Hepatocyte (in vitro differentiated cells): Measurements from ENCODE around the gene LSAMP. TPM values are rescaled to one million over a fixed set of nuclear protein-coding genes. Genes with fewer than 3 reads are reported as not detected.
A peak's percentile ranks its signal among the peaks of the same experiment; 100 is the strongest.

Source experiments
- DNase-seq: peaks from one replicate; pipeline ENCODE4 v3.0.0-alpha.2; 2016; ENCODE audit warnings: low spot score
- H2AFZ ChIP-seq: fragments of 200-600 bp; sonication (generic); 2 replicates; pipeline ENCODE4 v1.6.0; 2016; ENCODE audit warnings: antibody characterized with exemption, mild to moderate bottlenecking
- H3K27ac ChIP-seq: fragments of 200-600 bp; sonication (generic); 2 replicates; pipeline ENCODE4 v1.5.1; 2016; ENCODE audit warnings: mild to moderate bottlenecking
- H3K27me3 ChIP-seq: fragments of 200-600 bp; sonication (generic); 2 replicates; pipeline ENCODE4 v1.6.1; 2016
- H3K36me3 ChIP-seq: fragments of 200-600 bp; sonication (generic); replicated peaks from 2 replicates; pipeline ENCODE4 v1.5.1; 2016; ENCODE audit warnings: low read depth; ENCODE audit not compliant: insufficient read depth
- H3K4me1 ChIP-seq: fragments of 200-600 bp; sonication (generic); 2 replicates; pipeline ENCODE4 v1.5.1; 2016; ENCODE audit warnings: mild to moderate bottlenecking, moderate library complexity; ENCODE audit not compliant: insufficient read depth
- H3K4me2 ChIP-seq: fragments of 200-600 bp; sonication (generic); 2 replicates; pipeline ENCODE4 v1.6.0; 2016
- H3K4me3 ChIP-seq: fragments of 200-600 bp; sonication (generic); 2 replicates; pipeline ENCODE4 v1.5.1; 2016; ENCODE audit warnings: mild to moderate bottlenecking
- H3K79me2 ChIP-seq: fragments of 200-600 bp; sonication (generic); 2 replicates; pipeline ENCODE4 v1.6.0; 2017; ENCODE audit warnings: mild to moderate bottlenecking
- H3K9me2 ChIP-seq: fragments of 200-600 bp; sonication (generic); replicated peaks from 2 replicates; pipeline ENCODE4 v1.6.0; 2017; ENCODE audit warnings: mild to moderate bottlenecking; ENCODE audit not compliant: insufficient read depth
- H3K9me3 ChIP-seq: fragments of 200-600 bp; sonication (generic); 2 replicates; pipeline ENCODE4 v1.5.1; 2016; ENCODE audit warnings: low read depth, mild to moderate bottlenecking
- H4K20me1 ChIP-seq: fragments of 200-600 bp; sonication (generic); 2 replicates; pipeline ENCODE4 v1.6.0; 2016; ENCODE audit warnings: mild to moderate bottlenecking; ENCODE audit not compliant: insufficient read depth, poor library complexity, severe bottlenecking
- EZH2 ChIP-seq: fragments of 200-600 bp; sonication (generic); IDR thresholded peaks from 2 replicates; pipeline ENCODE4 v1.6.1; 2016; ENCODE audit warnings: antibody characterized with exemption, mild to moderate bottlenecking, borderline replicate concordance
- EZH2phosphoT487 ChIP-seq: fragments of 200-600 bp; sonication (generic); IDR thresholded peaks from one replicate; pipeline ENCODE4 v1.6.1; 2018; ENCODE audit warnings: antibody characterized with exemption, mild to moderate bottlenecking, low read depth, moderate library complexity; ENCODE audit not compliant: unreplicated experiment, severe bottlenecking
- WGBS: methylation state at CpG from one replicate; pipeline ENCODE4 v1.1.6; 2016; ENCODE audit warnings: low lambda C conversion rate; ENCODE audit errors: missing lambda C conversion rate; 5-methylcytosine and 5-hydroxymethylcytosine counted together
- polyA plus RNA-seq: library from polyadenylated mRNA; unstranded; fragments of >200 nt; fragmentation: Nextera tagmentation; extraction: Ambion mirVana; gene quantifications from 2 replicates; pipeline ENCODE4 v1.2.1, GENCODE V29; 2016
- total RNA-seq: library from RNA; depleted of rRNA; stranded (reverse); fragments of >200 nt; gene quantifications from 2 replicates; pipeline ENCODE4 v1.2.3, GENCODE V29; 2014
- TF ChIP-seq, protein P1 (sequence below): fragments of 200-600 bp; sonication (generic); IDR thresholded peaks from 2 replicates; pipeline ENCODE4 v1.5.1; 2016; ENCODE audit warnings: antibody characterized with exemption, mild to moderate bottlenecking; ENCODE audit not compliant: poor library complexity

Gene LSAMP
- total and polyA plus RNA-seq, 2 experiments from 2014 or later: 15.1 to 22.3 TPM

DNA sequence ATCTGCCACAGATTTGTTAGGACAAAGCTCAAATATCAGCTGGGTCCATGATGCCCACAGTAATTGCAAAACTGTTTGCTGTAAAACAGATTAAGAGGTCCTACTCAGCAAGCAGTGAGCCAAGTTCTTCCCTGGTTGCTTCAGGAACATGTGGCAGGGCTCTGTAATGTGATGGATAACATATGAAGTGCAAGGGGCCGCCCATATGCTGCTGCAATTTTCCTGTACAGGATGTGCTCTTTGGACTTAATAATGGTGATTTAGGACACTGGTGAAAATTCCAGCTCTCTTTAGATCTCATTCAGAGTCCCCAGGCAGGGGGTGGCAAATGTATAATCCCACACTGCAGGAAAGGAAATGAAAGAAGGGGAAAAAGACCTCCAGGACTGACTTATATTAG, 289.4 kb downstream of the LSAMP start:
- Histone ChIP-seq H3K4me2 (peak overlapping the region; percentile 30), H3K9me2 (no peaks in the 10 kb centered on the region), H3K4me3 (no peak overlapping the region), H2AFZ (no peak overlapping the region), H4K20me1 (no peaks in the 10 kb centered on the region), H3K36me3 (no peaks in the 10 kb centered on the region), H3K27ac (peak overlapping the region; percentile 15), H3K27me3 (no peaks in the 10 kb centered on the region), H3K9me3 (no peaks in the 10 kb centered on the region), H3K4me1 (peaks cover 5% of the 10 kb centered on the region), H3K79me2 (no peaks in the 10 kb centered on the region)
- TF ChIP-seq EZH2: no peak
- TF ChIP-seq, protein P1, sequence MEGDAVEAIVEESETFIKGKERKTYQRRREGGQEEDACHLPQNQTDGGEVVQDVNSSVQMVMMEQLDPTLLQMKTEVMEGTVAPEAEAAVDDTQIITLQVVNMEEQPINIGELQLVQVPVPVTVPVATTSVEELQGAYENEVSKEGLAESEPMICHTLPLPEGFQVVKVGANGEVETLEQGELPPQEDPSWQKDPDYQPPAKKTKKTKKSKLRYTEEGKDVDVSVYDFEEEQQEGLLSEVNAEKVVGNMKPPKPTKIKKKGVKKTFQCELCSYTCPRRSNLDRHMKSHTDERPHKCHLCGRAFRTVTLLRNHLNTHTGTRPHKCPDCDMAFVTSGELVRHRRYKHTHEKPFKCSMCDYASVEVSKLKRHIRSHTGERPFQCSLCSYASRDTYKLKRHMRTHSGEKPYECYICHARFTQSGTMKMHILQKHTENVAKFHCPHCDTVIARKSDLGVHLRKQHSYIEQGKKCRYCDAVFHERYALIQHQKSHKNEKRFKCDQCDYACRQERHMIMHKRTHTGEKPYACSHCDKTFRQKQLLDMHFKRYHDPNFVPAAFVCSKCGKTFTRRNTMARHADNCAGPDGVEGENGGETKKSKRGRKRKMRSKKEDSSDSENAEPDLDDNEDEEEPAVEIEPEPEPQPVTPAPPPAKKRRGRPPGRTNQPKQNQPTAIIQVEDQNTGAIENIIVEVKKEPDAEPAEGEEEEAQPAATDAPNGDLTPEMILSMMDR: no peak
- no peak for TF ChIP-seq EZH2phosphoT487
- 32% methylated on average over 1 of the region's 1 CpG for WGBS
- DNase-seq: peak; percentile 69

DNA sequence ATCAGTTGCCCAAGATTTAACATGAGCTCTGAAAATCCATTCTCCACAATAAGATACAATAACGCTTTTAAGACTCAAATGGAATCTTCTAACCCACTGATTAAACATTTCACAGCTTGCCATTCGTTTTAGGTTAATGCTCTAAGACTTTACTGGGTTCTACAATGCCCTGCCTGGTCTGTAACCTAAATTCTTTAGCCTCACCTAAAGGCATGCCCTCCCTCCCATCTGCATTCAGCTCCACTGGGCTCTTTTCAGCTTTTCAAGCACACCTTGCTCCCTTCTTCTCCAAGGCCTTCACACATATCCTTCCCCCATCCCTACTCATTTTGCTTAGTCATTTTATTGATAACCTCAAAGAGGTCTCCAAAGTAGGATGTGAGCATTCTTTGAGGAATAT, 290.9 kb downstream of the LSAMP start:
- Histone ChIP-seq H3K9me3 (no peaks in the 10 kb centered on the region), H3K4me1 (peaks cover 5% of the 10 kb centered on the region), H3K9me2 (no peaks in the 10 kb centered on the region), H3K27ac (no peak overlapping the region), H3K36me3 (no peaks in the 10 kb centered on the region), H3K4me2 (no peak overlapping the region), H3K27me3 (no peaks in the 10 kb centered on the region), H2AFZ (no peak overlapping the region), H4K20me1 (no peaks in the 10 kb centered on the region), H3K4me3 (no peak overlapping the region), H3K79me2 (no peaks in the 10 kb centered on the region)
- no peak for TF ChIP-seq EZH2
- TF ChIP-seq EZH2phosphoT487: no peak
- TF ChIP-seq, protein P1: no peak
- 81% methylated on average over 2 of the region's 2 CpGs for WGBS
- no peak for DNase-seq

DNA sequence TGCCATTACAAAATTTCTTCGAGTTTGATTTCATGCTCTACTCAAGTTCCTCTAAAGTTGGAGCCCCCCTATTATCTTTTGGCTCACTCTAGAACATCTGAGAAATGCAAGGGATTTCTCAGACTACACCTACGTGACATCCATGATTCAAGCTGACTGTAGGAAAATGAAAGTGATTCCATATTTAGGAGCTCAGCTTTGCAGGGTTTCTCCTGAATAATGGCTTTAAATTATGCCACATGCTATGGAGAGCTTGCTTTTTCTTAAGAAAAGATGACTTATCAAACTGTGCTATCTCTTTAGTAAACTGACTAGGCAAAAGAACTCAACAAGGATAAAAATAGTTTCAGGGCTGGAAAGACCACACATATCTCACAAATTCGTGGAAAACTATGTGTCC, 292.1 kb downstream of the LSAMP start:
- no peak for DNase-seq
- Histone ChIP-seq H3K4me2 (peak overlapping the region; percentile 11), H3K4me3 (no peak overlapping the region), H3K9me3 (no peaks in the 10 kb centered on the region), H3K27ac (no peak overlapping the region), H4K20me1 (no peaks in the 10 kb centered on the region), H2AFZ (no peak overlapping the region), H3K4me1 (peaks cover 5% of the 10 kb centered on the region), H3K27me3 (no peaks in the 10 kb centered on the region), H3K9me2 (no peaks in the 10 kb centered on the region), H3K79me2 (no peaks in the 10 kb centered on the region), H3K36me3 (no peaks in the 10 kb centered on the region)
- TF ChIP-seq EZH2: no peak
- TF ChIP-seq, protein P1: no peak
- no peak for TF ChIP-seq EZH2phosphoT487
- WGBS: 79% methylated on average over 3 of the region's 3 CpGs

DNA sequence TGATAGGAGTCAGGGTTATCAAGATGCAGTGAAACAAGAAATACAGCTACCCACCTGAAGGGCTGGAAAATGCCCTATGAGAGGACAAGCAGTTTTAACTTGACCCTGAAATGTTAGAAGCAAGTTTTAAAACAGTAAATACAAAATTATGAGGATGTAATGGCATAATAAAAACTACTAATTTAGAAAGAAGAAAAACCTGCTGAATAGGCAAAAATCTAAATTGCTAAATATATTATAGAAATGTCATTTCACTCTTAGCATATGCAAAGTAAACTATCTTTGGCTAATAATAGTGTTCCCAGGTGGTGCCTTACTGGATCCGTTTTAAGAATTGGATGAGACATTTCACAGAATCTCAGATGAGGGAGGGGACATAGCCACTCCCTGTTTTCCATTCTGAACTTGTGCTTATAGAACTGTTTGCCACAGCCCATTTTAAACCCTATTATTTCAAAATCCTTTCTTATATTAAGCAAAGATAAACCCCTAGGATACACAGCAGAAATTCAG, 294.6 kb downstream of the LSAMP start:
- Histone ChIP-seq H2AFZ (no peak overlapping the region), H3K36me3 (no peaks in the 10 kb centered on the region), H3K27me3 (no peaks in the 10 kb centered on the region), H3K4me1 (no peaks in the 10 kb centered on the region), H3K27ac (no peak overlapping the region), H3K4me3 (no peak overlapping the region), H4K20me1 (no peaks in the 10 kb centered on the region), H3K4me2 (no peak overlapping the region), H3K9me2 (no peaks in the 10 kb centered on the region), H3K9me3 (no peaks in the 10 kb centered on the region), H3K79me2 (no peaks in the 10 kb centered on the region)
- DNase-seq: no peak
- TF ChIP-seq, protein P1: no peak
- TF ChIP-seq EZH2phosphoT487 (no peak), EZH2 (no peak)
- 66% methylated on average over 1 of the region's 1 CpG for WGBS
